Occipital lobe (tissue), 2 donors: ENCODE data around the gene ITGA2B. TPM values are rescaled to one million over a fixed set of nuclear protein-coding genes. Genes with fewer than 3 reads are reported as not detected.
"Not testable (repeated sequence)": the region's sequence is repeated elsewhere in the genome, so short reads cannot be mapped to it uniquely, and the experiment has no call there.

Experiments
- DNase-seq: peaks from one replicate; lab custom pipeline; 2025; lab: John Stamatoyannopoulos, UW
- total RNA-seq: library from RNA; depleted of rRNA; stranded (reverse); fragments of >200 nt; gene quantifications from one replicate; pipeline ENCODE4 v1.2.3, GENCODE V29; 2014

The ITGA2B gene
- total RNA-seq, 1 donor from 2014 or later: 0.78 TPM

DNA sequence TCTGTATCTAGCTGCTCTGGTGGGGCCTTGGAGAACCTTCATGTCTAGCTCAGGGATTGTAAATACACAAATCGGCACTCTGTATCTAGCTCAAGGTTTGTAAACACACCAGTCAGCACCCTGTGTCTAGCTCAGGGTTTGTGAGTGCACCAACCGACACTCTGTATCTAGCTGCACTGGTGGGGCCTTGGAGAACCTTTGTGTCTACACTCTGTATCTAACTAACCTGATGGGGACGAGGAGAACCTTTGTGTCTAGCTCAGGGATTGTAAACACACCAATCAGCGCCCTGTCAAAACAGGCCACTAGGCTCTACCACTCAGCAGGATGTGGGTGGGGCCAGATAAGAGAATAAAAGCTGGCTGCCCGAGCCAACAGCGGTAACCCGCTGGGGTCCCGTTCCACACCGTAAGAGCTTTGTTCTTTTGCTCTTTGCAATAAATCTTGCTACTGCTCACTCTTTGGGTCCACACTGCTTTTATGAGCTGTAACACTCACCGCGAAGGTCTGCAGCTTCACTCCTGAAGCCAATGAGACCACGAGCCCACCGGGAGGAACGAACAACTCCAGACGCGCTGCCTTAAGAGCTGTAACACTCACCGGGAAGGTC, 19.9 kb downstream of the ITGA2B start:
- not testable (repeated sequence) for DNase-seq

- not testable (repeated sequence) for DNase-seq
Measured at GRCh38 chr17:44368391-44369243, 20.8 kb downstream of the ITGA2B start.

DNA sequence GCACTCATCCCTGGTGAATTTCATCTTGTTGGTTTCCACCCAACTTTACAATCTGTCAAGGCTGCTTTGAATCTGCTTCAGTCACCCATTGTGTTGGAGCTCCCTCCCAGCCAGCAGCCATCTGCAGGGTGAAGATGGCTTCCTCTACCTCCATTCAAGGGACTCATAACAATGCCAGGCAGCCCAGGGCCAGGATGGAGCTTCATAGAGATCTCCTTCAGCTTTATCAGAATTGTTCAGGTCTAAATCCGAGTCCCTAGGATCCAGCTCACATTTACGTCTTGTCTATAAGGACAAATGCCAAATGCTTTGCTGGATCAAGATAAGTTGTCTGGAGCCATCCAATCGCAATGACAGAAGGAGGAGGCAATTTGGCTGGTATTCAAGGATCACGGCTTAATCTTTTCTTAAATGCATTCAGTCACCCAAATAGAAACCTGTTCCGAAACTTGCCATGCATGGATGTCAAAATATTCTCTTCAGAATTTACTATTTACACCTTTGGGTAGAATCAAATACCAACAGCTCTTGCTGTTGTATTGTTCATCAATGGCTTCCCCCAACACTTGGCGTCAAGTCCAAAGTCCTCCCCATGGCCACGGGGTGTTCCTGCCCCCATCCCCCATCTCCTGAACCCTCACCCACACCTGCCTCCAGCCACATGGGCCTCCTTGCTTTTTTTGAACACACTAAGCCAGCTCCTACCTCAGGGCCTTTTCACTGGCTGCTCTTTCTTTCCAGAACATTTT, 22.0 kb downstream of the ITGA2B start:
- no peak for DNase-seq

DNA sequence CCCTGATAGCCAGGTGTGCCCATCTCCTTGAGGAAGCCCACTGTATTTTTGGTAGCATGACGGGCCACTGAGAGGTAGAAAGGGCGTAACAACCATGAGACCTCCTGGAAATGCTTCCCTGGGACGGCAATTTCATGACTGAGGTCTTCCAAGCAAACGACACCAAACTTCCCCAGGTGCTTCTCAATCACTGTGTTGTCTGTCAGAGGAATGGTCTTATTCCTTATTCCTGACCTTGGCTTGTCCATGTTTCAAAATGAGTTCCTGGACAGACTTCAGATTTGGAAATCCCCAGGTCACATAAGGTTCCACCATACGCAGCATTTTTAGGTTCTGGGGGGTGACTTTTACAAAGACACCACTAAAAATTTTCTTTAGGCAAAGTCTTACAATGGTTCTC, 24.4 kb downstream of the ITGA2B start:
- not testable (repeated sequence) for DNase-seq

DNA sequence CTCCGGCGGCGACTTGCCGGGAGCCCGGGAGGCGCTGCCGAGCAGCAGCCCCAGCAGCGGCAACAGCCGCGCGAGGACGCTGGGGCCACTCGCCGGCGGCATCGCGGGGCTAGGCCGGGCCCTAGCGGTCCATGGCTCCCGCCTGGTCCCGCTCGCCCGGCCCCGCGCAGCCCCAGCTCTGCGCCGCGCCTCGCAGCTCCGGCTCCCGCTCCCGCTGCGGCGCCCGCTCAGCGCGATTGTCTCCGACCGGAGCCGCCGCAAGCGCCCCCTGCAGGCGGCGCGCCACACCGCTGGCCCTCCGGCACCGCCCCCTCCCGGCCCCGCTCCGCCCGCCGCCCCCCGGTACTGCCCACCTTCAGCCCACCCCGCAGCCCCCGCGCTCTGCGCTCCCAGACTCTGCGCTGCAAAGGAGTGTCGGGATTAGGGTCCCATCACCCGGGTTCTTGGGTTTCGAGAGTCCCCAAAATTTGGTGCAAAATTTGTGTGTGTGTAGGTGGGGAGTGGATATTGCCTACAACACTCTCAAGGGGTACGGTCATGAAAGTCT, 25.8 kb downstream of the ITGA2B start, which contains the start of gene FAM171A2:
Gene FAM171A2, minus strand, starts transcription at position 241 of the 547 bp plus-strand sequence. Its CDS starts 139 bp downstream, at position 102.
- no peak for DNase-seq

GRCh38 chr17:44362949-44363612, 26.4 kb downstream of the ITGA2B start:
- DNase-seq: no peak

DNA sequence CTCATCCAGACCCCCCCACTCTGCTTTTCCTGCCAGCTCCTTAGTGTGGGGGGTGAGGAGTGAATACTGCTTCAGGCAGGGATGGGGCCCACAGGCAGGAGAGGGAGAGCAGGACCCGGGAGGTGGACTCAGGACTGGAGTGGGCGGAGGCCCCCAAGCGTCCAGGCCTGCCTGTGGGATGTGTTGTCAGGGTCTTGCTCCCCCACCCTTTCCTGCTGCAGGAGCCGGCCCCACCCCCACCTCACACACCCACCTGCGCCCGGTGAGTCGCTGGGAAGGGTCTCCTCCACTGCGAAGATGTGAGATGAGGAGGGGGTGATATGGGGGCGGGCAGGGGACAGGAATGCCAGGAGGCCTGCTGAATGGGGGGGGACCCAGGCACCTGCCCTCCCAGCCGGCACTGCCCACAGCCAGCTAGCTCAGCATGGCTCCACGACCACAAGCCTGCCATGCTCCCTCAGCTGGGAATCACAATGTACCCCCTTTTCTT, 26.9 kb downstream of the ITGA2B start:
- DNase-seq: no peak

DNA sequence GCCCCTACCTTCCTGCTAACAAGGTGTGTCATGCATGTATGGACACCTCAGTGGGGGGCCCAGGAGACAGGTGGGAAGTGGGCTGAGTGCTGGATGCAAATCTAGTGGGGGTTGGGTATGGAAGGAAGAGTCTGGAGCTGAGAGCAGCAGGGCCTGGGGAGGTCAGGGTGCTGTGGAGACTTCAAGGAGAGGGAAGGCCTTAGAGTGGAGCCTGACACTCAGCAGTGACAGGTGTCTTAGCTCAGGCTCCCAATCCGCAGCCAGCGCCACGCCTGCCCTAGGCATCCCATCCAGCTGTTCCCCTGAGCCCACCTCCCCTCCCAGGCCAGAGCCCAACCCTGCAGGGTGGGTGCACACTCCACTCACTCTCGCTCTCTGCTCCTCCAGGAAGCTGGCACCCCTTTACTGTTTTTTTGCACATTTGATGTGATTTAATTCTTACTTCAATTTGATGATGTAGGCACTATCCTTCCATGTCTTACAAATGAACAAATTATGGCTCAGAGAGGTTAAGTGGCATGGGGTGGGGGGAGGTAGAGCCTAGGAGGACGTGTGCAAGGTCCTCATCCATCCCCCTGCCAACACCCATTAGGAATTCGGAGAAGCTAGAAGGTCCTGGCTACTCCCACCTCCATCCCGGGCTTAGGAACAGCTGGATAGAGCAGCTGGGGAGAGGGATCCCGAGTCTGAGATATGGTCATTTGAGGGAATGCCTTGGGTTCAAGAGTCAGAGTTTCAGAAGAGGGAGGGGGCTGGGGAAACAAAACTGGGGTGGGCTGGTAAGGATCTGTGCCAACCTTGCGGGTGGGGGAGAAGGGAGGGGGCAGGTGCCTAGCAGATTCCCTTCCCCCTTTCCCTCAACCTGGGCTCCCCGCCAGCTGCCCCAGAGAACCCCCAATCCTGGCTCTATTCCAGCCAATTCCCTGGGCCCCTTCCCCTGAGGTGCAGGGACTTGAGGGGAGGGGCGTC, 27.9 kb downstream of the ITGA2B start:
- DNase-seq: no peak

- no peak for DNase-seq
Measured at GRCh38 chr17:44360826-44361225, 28.6 kb downstream of the ITGA2B start.

DNA sequence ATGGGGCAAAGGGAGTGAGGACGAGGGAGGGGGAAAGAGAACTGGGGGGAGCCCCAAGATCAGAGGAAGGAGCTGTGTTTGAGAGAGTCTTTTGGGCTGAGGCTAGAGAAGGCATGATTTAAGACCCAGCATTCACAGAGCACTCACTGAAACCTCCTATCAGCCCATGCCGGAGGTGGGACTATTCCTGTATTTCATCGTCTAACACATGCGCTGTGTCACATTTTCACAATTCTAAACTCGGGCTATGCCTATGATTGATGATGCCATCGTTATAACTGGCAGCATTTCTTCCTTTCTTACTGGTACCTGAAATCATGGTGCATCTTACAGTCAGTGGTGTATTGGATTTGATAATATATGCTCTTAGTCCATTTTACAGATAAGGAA, 29.3 kb downstream of the ITGA2B start:
- DNase-seq: no peak

GRCh38 chr17:44359458-44360143, 29.8 kb downstream of the ITGA2B start:
- DNase-seq: no peak

DNA sequence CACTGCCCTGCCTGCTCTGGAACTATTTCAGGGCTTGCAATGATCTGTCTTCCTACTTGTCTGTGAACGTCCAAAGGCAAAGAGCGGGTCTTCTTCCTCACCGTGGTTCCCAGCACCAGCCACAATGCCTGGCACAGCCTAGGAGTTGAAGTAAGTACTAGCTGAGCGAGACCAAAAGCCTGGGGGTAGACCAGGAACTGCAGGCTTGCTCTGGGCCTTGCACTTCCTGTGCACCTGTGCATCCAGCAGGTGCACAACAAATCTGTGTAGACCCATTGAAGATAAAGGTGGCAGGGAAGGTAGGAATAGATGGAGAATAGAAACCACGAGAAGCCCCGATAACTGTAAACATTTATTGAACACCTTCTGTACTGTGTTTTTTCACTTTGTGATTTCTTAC, 30.4 kb downstream of the ITGA2B start:
- no peak for DNase-seq

DNA sequence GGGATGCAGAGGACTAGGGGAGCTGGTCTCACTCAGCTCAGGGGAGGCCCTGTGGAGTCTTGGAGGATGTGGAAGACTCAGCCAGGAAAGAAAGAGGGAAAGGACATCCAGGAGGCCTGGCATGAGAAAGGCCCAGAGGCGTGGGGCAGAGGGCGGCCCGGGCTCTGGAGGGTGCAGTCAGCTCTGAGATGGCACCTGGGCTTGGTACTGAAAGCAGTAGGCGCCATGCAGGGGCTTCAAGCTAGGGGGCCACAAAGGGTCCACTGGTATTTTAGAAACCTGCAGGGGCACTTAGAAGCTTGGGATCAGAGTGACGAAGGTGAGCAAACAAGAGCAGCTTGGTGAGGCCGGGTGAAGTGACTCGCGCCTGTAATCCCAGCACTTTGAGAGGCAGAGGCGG, 31.4 kb downstream of the ITGA2B start:
- no peak for DNase-seq

DNA sequence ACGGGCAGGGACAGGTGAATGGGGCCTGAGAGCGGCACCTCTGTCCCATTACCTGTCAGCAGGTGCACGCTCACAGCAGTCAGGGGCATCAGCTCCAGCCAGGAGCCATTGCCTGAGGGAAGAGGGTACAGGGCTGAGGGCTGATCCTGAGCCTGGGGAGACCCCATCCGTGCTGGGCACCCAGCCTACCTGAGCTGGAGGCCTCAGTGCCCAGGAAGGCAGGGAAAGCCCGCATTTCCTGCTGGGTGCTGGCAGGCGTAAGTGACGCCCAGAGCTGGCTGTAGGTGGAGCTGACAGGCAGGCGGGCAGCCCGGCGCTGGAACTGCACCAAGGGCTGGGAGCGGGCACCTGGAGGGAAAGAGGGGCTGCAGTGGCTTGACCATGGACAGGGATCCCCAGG, 33.2 kb downstream of the ITGA2B start:
- DNase-seq: no peak

DNA sequence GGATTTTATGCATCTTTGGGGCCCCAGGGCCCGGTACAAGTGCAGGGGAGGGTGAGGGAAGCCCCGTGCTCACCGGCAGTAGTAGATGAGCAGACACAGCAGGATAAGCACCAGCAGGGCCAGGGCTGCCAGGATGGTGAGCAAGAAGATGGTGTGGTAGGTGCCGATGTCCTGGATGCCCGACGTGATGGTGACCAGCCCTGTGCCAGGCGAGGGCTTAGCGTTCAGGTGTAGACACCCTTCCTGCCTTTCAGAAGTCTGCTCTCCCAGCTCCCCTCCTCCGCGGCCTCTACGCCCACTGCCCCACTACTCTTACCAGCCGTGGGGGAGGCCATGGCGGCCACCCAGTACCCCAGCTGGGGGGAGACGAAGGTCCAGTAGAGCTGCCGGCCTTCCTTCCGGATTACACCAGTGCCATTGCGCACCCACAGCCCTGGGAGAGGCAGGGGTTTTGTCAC, 33.8 kb downstream of the ITGA2B start:
- DNase-seq: no peak

DNA sequence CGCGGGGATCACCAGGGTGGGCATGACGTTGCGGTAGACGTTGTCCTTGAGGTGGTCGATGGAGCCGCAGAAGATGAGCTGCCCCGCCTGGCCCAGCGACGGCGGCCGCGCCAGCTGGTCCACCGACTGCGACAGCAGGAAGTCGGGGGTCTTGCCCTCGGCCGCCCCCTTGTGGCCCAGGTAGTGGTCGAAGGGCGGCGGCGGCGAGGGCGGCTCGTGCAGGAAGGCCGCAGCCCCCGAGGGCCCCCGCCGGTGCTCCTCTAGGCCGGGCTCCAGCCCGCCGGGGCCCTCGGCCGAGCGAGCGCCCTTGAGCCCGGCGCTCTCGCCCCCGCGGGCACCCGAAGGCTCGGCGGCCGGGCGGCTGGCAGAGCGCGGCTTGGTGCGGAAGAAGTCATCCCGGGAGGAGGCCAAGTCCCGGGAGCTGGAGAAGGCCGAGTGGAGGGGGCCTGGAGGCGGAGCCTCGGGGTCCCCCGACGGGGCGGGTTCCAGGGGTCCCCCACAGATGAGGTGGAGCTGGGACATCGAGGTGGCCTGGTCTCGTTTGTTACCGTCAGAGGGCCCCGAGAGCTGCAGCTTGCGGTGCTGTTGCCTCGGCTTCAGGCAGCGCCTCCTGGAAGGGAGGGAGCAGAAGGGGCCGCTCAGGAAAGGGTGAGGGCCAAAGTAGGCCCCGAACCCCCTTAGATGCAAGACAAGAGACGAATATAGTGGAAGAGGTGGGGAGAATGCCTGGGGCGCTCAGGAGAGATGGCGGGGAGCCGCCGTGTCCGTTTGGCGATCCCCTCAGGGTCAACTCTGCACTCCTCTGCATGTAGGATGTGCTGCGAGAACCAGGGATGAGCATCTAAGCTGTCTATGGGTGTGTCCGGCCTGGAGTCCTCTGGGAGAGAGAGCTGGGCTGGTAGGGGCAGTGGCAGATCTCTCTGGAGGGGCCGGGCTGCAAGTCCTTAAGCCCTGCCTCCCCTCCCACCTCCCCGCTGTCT, 34.6 kb downstream of the ITGA2B start:
- no peak for DNase-seq

- no peak for DNase-seq
Measured at GRCh38 chr17:44353672-44354331, 35.6 kb downstream of the ITGA2B start.
